ENCODE data around the gene LITAF.

DNA sequence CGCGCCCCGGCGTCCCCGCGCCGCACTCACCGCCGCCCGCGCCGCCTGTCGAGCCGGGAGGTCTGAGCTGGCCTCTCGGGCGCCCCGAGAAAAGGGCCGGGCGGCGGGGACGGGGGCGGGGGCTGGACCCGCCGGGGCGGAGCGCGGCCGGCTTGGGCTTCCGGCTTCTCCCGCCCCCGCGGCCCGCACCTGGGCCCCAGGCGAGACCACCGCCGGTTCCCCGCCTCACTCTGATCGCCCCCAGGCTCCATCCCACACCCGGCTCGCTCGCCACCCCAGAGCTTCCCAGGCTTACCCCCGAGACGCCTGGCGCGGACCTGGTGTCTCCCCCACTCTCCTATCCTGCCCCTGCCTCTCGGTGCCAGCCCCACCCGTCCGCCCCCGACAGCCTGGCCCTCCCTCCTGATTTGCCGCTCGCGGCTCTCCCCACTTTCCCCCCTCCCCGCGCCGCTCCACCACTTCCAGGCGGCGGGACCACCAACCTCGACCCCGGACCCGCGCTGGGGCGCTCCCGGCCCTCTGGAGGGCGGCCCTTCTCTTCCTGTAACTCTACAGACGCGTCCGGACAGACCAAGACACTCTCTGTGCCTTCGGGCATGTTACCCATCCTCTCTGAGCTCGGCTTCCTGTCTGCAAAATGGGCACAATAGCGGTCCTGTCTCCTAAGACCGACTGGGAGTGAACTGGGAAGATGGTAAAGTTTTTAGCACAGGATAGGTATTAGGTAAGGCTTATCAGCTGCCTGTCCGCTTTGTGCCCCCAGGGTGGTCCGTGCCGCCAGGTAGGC is at the start of gene LITAF:
- TF ChIP-seq GABPA (IDR thresholded peaks at IDR 0.05 in 1 of 2, conservative IDR thresholded peaks at IDR 0.05 in 1 of 2), result no peak
- TF ChIP-seq, protein P1, sequence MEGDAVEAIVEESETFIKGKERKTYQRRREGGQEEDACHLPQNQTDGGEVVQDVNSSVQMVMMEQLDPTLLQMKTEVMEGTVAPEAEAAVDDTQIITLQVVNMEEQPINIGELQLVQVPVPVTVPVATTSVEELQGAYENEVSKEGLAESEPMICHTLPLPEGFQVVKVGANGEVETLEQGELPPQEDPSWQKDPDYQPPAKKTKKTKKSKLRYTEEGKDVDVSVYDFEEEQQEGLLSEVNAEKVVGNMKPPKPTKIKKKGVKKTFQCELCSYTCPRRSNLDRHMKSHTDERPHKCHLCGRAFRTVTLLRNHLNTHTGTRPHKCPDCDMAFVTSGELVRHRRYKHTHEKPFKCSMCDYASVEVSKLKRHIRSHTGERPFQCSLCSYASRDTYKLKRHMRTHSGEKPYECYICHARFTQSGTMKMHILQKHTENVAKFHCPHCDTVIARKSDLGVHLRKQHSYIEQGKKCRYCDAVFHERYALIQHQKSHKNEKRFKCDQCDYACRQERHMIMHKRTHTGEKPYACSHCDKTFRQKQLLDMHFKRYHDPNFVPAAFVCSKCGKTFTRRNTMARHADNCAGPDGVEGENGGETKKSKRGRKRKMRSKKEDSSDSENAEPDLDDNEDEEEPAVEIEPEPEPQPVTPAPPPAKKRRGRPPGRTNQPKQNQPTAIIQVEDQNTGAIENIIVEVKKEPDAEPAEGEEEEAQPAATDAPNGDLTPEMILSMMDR (IDR thresholded peaks at IDR 0.05; ENCODE audit: low read depth, low read length, missing input control), result no peak
- no peak for TF ChIP-seq YY1 (IDR thresholded peaks at IDR 0.05)
- TF ChIP-seq, protein P2, sequence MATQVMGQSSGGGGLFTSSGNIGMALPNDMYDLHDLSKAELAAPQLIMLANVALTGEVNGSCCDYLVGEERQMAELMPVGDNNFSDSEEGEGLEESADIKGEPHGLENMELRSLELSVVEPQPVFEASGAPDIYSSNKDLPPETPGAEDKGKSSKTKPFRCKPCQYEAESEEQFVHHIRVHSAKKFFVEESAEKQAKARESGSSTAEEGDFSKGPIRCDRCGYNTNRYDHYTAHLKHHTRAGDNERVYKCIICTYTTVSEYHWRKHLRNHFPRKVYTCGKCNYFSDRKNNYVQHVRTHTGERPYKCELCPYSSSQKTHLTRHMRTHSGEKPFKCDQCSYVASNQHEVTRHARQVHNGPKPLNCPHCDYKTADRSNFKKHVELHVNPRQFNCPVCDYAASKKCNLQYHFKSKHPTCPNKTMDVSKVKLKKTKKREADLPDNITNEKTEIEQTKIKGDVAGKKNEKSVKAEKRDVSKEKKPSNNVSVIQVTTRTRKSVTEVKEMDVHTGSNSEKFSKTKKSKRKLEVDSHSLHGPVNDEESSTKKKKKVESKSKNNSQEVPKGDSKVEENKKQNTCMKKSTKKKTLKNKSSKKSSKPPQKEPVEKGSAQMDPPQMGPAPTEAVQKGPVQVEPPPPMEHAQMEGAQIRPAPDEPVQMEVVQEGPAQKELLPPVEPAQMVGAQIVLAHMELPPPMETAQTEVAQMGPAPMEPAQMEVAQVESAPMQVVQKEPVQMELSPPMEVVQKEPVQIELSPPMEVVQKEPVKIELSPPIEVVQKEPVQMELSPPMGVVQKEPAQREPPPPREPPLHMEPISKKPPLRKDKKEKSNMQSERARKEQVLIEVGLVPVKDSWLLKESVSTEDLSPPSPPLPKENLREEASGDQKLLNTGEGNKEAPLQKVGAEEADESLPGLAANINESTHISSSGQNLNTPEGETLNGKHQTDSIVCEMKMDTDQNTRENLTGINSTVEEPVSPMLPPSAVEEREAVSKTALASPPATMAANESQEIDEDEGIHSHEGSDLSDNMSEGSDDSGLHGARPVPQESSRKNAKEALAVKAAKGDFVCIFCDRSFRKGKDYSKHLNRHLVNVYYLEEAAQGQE (IDR thresholded peaks at IDR 0.05), result no peak
